ENCODE results near the gene FNDC3B. TPM values are rescaled to one million over a fixed set of nuclear protein-coding genes. Genes with fewer than 3 reads are reported as not detected.
"Not testable (repeated sequence)": the region's sequence is repeated elsewhere in the genome, so short reads cannot be mapped to it uniquely, and the experiment has no call there.

Gene FNDC3B
- total RNA-seq, 1 donor from 2014 or later = 79.2 TPM

DNA sequence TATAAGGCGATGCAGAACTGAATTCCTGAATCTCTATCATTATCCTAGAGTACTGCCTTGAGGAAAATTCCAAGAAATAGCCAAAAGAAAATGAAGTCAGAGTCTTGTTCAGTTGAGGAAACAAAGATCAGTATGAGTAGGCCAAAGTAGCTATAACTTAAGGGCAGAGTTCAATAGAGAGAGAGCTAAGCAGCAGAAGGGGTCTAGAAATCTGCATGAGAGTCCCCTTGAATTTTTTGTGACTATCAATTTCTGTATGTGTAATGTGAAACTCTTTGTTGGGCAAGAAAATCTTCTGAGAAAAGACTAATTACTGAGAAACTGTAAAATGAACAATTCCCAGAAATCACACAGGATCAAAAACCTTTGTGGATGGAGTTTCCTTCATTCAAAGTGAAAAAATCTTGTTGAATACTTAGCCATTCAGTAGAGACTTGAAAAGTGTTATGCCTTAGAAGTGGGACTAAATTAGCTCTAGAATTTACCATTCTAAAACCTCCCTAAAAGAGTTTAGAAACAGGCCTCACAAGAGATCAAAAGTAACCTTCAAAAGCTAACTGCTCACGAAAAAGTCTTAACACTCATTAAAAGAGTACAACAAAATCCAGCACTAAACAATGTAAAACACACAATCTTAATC lies 43.1 kb upstream of the FNDC3B start:
- TF ChIP-seq, protein P1, sequence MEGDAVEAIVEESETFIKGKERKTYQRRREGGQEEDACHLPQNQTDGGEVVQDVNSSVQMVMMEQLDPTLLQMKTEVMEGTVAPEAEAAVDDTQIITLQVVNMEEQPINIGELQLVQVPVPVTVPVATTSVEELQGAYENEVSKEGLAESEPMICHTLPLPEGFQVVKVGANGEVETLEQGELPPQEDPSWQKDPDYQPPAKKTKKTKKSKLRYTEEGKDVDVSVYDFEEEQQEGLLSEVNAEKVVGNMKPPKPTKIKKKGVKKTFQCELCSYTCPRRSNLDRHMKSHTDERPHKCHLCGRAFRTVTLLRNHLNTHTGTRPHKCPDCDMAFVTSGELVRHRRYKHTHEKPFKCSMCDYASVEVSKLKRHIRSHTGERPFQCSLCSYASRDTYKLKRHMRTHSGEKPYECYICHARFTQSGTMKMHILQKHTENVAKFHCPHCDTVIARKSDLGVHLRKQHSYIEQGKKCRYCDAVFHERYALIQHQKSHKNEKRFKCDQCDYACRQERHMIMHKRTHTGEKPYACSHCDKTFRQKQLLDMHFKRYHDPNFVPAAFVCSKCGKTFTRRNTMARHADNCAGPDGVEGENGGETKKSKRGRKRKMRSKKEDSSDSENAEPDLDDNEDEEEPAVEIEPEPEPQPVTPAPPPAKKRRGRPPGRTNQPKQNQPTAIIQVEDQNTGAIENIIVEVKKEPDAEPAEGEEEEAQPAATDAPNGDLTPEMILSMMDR (conservative IDR thresholded peaks at IDR 0.05) = no peak
- no peaks in the 10 kb centered on the region for H3K36me3 Mint-ChIP-seq

DNA sequence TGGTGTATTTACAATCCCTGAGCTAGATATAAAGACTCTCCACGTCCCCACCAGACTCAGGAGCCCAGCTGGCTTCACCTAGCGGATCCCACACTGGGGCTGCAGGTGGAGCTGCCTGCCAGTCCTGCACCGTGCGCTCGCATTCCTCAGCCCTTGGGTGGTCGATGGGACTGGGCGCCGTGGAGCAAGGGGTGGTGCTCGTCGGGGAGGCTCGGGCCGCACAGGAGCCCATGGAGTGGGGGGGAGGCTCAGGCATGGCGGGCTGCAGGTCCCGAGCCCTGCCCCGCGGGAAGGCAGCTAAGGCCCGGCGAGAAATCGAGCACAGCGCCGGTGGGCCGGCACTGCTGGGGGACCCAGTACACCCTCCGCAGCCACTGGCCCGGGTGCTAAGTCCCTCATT lies 40.6 kb upstream of the FNDC3B start:
- H3K9me3 Mint-ChIP-seq; H3K4me3 Mint-ChIP-seq; H3K27ac Mint-ChIP-seq; H3K27me3 Mint-ChIP-seq; DNase-seq (ENCODE audit: extremely low spot score, unreplicated experiment); H3K36me3 Mint-ChIP-seq: not testable (repeated sequence)
- H3K4me1 Mint-ChIP-seq (ENCODE audit: unreplicated experiment) = peaks cover 14% of the 10 kb centered on the region

More for the DNA sequence above, 43.1 kb upstream of the FNDC3B start:
- H3K4me1 Mint-ChIP-seq (ENCODE audit: unreplicated experiment) = peaks cover 14% of the 10 kb centered on the region
- H3K27ac Mint-ChIP-seq = no peak overlapping the region
- no peaks in the 10 kb centered on the region for H3K27me3 Mint-ChIP-seq
- H3K4me3 Mint-ChIP-seq = no peak overlapping the region
- no peak for DNase-seq (ENCODE audit: extremely low spot score, unreplicated experiment)
- H3K9me3 Mint-ChIP-seq = peaks cover 9% of the 10 kb centered on the region

DNA sequence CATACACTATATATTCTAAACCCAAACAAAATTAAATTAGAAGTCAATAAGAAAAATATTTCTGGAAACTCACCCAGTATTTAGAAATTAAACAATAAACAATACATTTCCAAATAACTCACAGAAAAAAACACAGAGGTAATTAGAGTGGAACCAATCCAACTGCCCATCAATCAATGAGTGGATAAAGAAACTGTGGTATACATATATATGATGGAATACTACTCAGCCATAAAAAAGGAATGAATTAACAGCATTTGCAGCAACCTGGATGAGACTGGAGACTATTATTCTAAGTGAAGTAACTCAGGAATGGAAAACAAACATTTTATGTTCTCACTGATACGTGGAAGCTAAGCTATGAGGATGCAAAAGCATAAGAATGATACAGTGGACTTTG lies 37.8 kb upstream of the FNDC3B start:
- not testable (repeated sequence) for H3K27ac Mint-ChIP-seq; H3K4me1 Mint-ChIP-seq (ENCODE audit: unreplicated experiment); H3K27me3 Mint-ChIP-seq; H3K9me3 Mint-ChIP-seq; DNase-seq (ENCODE audit: extremely low spot score, unreplicated experiment); H3K36me3 Mint-ChIP-seq; H3K4me3 Mint-ChIP-seq

DNA sequence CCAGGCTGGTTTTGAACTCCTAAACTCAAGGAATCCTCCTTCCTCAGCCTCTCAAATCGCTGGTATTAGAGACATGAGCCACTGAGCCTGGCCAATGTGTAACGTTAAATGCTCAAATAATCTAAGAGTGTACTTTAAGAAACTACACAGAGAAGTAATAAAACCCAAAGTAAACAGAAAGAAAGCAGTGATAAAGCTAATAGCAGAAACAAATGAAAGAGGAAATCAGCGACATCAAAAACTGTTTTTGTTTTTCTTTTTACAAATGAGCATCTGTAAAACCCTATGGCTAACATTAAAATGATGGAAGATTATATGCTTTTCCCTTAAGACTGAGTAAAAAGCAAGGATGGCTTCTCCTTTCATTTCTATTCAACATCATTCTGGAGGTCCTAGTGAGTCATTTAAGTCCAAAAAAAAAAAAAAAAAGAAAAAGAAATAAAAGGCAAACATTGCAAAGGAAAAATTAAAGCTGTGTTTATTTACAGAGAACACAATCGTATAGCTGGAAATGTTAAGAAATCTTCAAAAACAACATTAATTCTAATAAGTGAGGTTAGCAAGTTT lies 36.8 kb upstream of the FNDC3B start:
- DNase-seq (ENCODE audit: extremely low spot score, unreplicated experiment) = no peak
- Mint-ChIP-seq H3K27me3 (no peaks in the 10 kb centered on the region), H3K4me3 (no peak overlapping the region), H3K36me3 (no peaks in the 10 kb centered on the region), H3K9me3 (no peaks in the 10 kb centered on the region), H3K27ac (no peak overlapping the region), H3K4me1 (ENCODE audit: unreplicated experiment) (no peaks in the 10 kb centered on the region)
- TF ChIP-seq, protein P1 (conservative IDR thresholded peaks at IDR 0.05) = no peak

DNA sequence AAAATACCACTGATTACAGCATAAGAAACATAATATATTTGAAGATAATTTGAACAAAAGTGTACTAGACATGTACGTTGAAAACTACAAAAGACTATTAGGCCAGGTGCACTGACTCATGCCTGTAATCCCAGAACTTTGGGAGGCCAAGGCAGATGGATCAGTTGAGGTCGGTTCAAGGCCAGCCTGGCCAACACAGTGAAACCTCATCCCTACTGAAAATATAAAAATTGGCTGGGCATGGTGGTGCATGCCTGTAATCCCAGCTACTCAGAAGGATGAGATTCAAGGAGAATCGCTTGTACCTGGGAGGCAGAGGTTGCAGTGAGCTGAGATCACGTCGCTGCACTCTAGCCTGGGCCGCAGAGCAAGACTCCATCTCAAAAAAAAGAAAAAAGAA lies 36.2 kb upstream of the FNDC3B start:
- Mint-ChIP-seq H3K36me3 (no peaks in the 10 kb centered on the region), H3K27me3 (no peaks in the 10 kb centered on the region), H3K4me1 (ENCODE audit: unreplicated experiment) (no peaks in the 10 kb centered on the region), H3K9me3 (no peaks in the 10 kb centered on the region), H3K4me3 (no peak overlapping the region), H3K27ac (no peak overlapping the region)
- DNase-seq (ENCODE audit: extremely low spot score, unreplicated experiment) = no peak
- TF ChIP-seq, protein P1 (conservative IDR thresholded peaks at IDR 0.05) = no peak

DNA sequence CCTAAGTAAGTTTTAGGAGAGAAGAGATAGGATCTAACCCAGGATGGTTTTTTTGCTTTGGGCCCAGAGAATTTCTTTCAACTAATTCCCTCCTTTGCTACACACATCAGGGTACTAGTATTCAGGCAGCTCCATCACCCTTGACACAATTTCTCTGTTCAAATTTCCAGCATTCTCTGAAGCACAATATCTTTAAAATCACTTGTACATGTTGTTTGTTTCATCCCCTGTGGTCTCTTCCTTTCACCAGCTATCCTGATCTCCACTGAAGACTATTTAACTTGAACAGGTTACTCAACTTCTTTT lies 32.4 kb upstream of the FNDC3B start:
- Mint-ChIP-seq H3K9me3 (no peaks in the 10 kb centered on the region), H3K36me3 (no peaks in the 10 kb centered on the region), H3K4me1 (ENCODE audit: unreplicated experiment) (no peaks in the 10 kb centered on the region), H3K27ac (no peak overlapping the region), H3K27me3 (no peaks in the 10 kb centered on the region), H3K4me3 (no peak overlapping the region)
- TF ChIP-seq, protein P1 (conservative IDR thresholded peaks at IDR 0.05) = no peak
- DNase-seq (ENCODE audit: extremely low spot score, unreplicated experiment) = no peak

DNA sequence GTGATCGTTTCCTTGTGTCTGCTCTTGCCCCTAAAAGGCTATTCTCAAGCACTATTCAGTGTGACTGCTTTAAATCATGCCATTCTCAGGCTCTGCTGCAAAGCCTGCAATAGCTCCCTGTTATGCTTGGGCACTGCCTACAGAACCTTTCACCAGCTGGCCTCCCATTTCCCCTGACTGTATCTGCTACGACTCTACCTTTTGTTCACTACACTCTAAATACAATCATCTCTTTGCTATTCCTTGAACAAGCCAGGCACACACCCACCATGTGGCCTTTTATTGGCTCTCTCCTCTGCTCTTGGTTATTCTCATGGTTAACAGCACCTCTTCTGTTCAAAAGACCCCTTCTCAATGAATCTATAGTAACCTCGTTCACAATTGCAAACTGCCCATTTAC lies 29.6 kb upstream of the FNDC3B start:
- H3K27ac Mint-ChIP-seq = no peak overlapping the region
- no peaks in the 10 kb centered on the region for H3K36me3 Mint-ChIP-seq
- TF ChIP-seq, protein P1 (conservative IDR thresholded peaks at IDR 0.05) = no peak
- peaks cover 3% of the 10 kb centered on the region for H3K4me1 Mint-ChIP-seq (ENCODE audit: unreplicated experiment)
- no peak for DNase-seq (ENCODE audit: extremely low spot score, unreplicated experiment)
- no peak overlapping the region for H3K4me3 Mint-ChIP-seq
- no peaks in the 10 kb centered on the region for H3K9me3 Mint-ChIP-seq
- H3K27me3 Mint-ChIP-seq = no peaks in the 10 kb centered on the region

All from type B pancreatic cell (in vitro differentiated cells).